ENCODE data around the gene F8. TPM values are rescaled to one million over a fixed set of nuclear protein-coding genes. Genes with fewer than 3 reads are reported as not detected.

Gene F8
- total RNA-seq, 4 donors from 2014 or later: 11.8 to 63.0 (median 28.5) TPM

- peak; percentile 58 to 77 for DNase-seq
- Histone ChIP-seq H3K36me3 (no peaks in the 10 kb centered on the region), H3K27ac (peak within 1 kb of the TSS; percentile 61 to 73), H3K4me1 (no peaks in the 10 kb centered on the region), H3K9me3 (no peaks in the 10 kb centered on the region), H3K4me3 (peak within 1 kb of the TSS; percentile 54 to 57), H3K27me3 (no peaks in the 10 kb centered on the region)
- intact Hi-C loops (cut with DNase I; ENCODE audit: low total_unique reads): no loop called here
- TF ChIP-seq CTCF (IDR thresholded peaks at IDR 0.05) (no peak), POLR2A (IDR thresholded peaks at IDR 0.05) (peak; percentile 30 to 39)
These were observed 217.4 kb downstream of the F8 start, which contains the start of gene MPP1 for GRCh38 chrX:154804957-154805695. MPP1 (minus strand) TSS chrX:154805485; CDS start chrX:154805373, 112 bp downstream.

GRCh38 chrX:154804261-154804956 lies 218.1 kb downstream of the F8 start:
- H3K27me3 ChIP-seq: no peaks in the 10 kb centered on the region
- no peak for TF ChIP-seq CTCF (IDR thresholded peaks at IDR 0.05)
- peak overlapping the region; percentile 54 to 57 for H3K4me3 ChIP-seq
- H3K4me1 ChIP-seq: no peaks in the 10 kb centered on the region
- peak overlapping the region; percentile 43 to 73 for H3K27ac ChIP-seq
- DNase-seq: no peak
- H3K9me3 ChIP-seq: no peaks in the 10 kb centered on the region
- intact Hi-C loops (cut with DNase I; ENCODE audit: low total_unique reads): no loop called here
- H3K36me3 ChIP-seq: no peaks in the 10 kb centered on the region

- H3K4me1 ChIP-seq: no peaks in the 10 kb centered on the region
- H3K36me3 ChIP-seq: no peaks in the 10 kb centered on the region
- no peak for DNase-seq
- H3K27me3 ChIP-seq: no peaks in the 10 kb centered on the region
- TF ChIP-seq POLR2A (IDR thresholded peaks at IDR 0.05) (no peak), CTCF (IDR thresholded peaks at IDR 0.05) (no peak)
- no peak overlapping the region for H3K27ac ChIP-seq
- no peaks in the 10 kb centered on the region for H3K9me3 ChIP-seq
- intact Hi-C loops (cut with DNase I; ENCODE audit: low total_unique reads): no loop called here
- no peak overlapping the region for H3K4me3 ChIP-seq
These were observed 219.6 kb downstream of the F8 start for GRCh38 chrX:154802947-154803346.

- DNase-seq: no peak
- no peak overlapping the region for H3K27ac ChIP-seq
These were observed 221.9 kb downstream of the F8 start for GRCh38 chrX:154800478-154801210.

More at GRCh38 chrX:154800478-154801210, 221.9 kb downstream of the F8 start:
- TF ChIP-seq CTCF (IDR thresholded peaks at IDR 0.05): no peak
- TF ChIP-seq POLR2A (IDR thresholded peaks at IDR 0.05): no peak
- H3K4me1 ChIP-seq: no peaks in the 10 kb centered on the region
- H3K36me3 ChIP-seq: no peaks in the 10 kb centered on the region
- H3K4me3 ChIP-seq: no peak overlapping the region
- H3K27me3 ChIP-seq: no peaks in the 10 kb centered on the region
- intact Hi-C loops (cut with DNase I; ENCODE audit: low total_unique reads): no loop called here
- H3K9me3 ChIP-seq: no peaks in the 10 kb centered on the region
